CD4-positive, alpha-beta memory T cell (primary cell): ENCODE results near the gene HIC1. TPM values are rescaled to one million over a fixed set of nuclear protein-coding genes. Genes with fewer than 3 reads are reported as not detected.
A peak's percentile ranks its signal among the peaks of the same experiment; 100 is the strongest.

ENCODE experiments used
- CTCF ChIA-PET: fragments of 350-600 bp; sonication (Branson Sonifier 250); formaldehyde crosslinking; loops from one replicate; lab custom pipeline; 2021; ENCODE audit warnings: inconsistent platforms; ENCODE audit not compliant: partially characterized antibody; lab: Charles Lee
- POLR2A ChIA-PET: fragments of 350-600 bp; sonication (Branson Sonifier 250); formaldehyde crosslinking; loops from one replicate; lab custom pipeline; 2021; ENCODE audit not compliant: partially characterized antibody; lab: Charles Lee
- DNase-seq, 5 donors: peaks; one replicate each; pipeline versions ENCODE4 v3.0.0 to v3.0.0-alpha.2; 2020 to 2022; ENCODE audit warnings: mixed read lengths in 1 of 5
- H3K27ac ChIP-seq: one replicate; pipeline ENCODE4 v1.7.0; 2013; ENCODE audit warnings: low read depth, low read length
- H3K27me3 ChIP-seq: 2 replicates; pipeline ENCODE4 v1.7.0; 2013; ENCODE audit warnings: mild to moderate bottlenecking, low read length, moderate library complexity; ENCODE audit not compliant: insufficient read depth
- H3K36me3 ChIP-seq: 2 replicates; pipeline ENCODE4 v1.7.0; 2013; ENCODE audit warnings: mild to moderate bottlenecking, low read length, moderate library complexity; ENCODE audit not compliant: insufficient read depth
- H3K4me1 ChIP-seq: 2 replicates; pipeline ENCODE4 v1.7.0; 2013; ENCODE audit warnings: mild to moderate bottlenecking, low read length, moderate library complexity; ENCODE audit not compliant: insufficient read depth
- H3K4me3 ChIP-seq, 2 donors: one replicate each; pipeline ENCODE4 v1.7.0; 2013; ENCODE audit warnings: low read length in 2 of 2, mild to moderate bottlenecking in 1 of 2
- H3K9me3 ChIP-seq, 2 donors: one replicate each; pipeline ENCODE4 v1.7.0; 2013; ENCODE audit warnings: low read length in 2 of 2, control low read depth in 1 of 2; ENCODE audit not compliant: control insufficient read depth in 1 of 2
- H3K27ac Mint-ChIP-seq, 7 donors: one replicate each; pipeline ENCODE4 v1.8.0; 2020 to 2021; ENCODE audit warnings: mixed read lengths in 7 of 7, mild to moderate bottlenecking in 6 of 7, inconsistent platforms in 3 of 7, moderate library complexity in 3 of 7
- H3K27me3 Mint-ChIP-seq, 2 donors: one replicate each; pipeline ENCODE4 v1.8.0; 2020 to 2021; ENCODE audit warnings: mixed read lengths in 2 of 2
- H3K36me3 Mint-ChIP-seq, 2 donors: one replicate each; pipeline ENCODE4 v1.8.0; 2020 to 2021; ENCODE audit warnings: mixed read lengths in 2 of 2, inconsistent platforms in 1 of 2, mild to moderate bottlenecking in 1 of 2
- H3K4me1 Mint-ChIP-seq, 4 donors: one replicate each; pipeline ENCODE4 v1.8.0; 2020 to 2021; ENCODE audit warnings: mixed read lengths in 4 of 4, mild to moderate bottlenecking in 1 of 4
- H3K4me3 Mint-ChIP-seq, 8 donors: one replicate each; pipeline ENCODE4 v1.8.0; 2020 to 2021; ENCODE audit warnings: mixed read lengths in 8 of 8, mild to moderate bottlenecking in 7 of 8, moderate library complexity in 6 of 8, inconsistent platforms in 3 of 8
- H3K9me3 Mint-ChIP-seq, 8 donors: one replicate each; pipeline ENCODE4 v1.8.0; 2020 to 2021; ENCODE audit warnings: mixed read lengths in 8 of 8, mild to moderate bottlenecking in 5 of 8, inconsistent platforms in 3 of 8, moderate library complexity in 1 of 8
- intact Hi-C: fragments of 100-400 bp; cut with micrococcal nuclease; formaldehyde crosslinking; loops from one replicate; pipeline ENCODE4 v1.15.1; 2023
- polyA plus RNA-seq, 2 donors: library from polyadenylated mRNA; unstranded; fragments of 300-500 nt; fragmentation: Illumina TruSeq; gene quantifications; one replicate each; pipeline ENCODE4 v1.2.3, GENCODE V29; 2021
- total RNA-seq, 2 experiments: library from RNA; stranded (reverse); gene quantifications; one replicate each; pipeline ENCODE4 v1.2.3, GENCODE V29; 2021

HIC1 gene
- total and polyA plus RNA-seq, 4 experiments from 2014 or later = 0.39 to 5.2 (median 3.3) TPM

DNA sequence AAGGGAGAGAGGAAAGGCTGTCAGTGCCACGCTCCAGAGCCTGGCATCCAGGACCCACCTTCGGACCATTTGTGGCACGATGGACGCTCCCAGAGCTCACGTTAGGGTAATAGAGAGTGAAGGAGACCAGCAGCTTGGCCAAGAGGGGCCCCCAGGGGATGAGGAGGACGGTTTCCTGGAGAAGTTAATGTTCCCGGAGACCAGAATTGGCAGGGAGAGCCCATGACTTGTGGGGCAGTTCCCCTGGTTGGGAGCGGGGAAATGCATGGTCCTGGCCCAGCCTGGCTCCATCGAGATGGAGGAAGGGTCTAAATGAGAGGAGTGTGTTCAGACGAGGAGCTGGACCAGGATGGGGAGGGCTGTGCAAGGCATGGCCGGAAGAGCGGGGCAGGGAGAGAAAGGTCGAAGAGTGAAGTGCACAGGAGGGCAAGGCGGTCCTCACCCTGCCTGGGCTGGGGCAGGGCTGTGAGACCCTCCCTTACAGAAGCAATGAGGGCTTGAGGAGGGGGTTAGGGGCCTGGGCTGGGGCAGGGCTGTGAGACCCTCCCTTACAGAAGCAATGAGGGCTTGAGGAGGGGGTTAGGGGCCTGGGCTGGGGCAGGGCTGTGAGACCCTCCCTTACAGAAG lies 2.9 kb upstream of the HIC1 start:
- Mint-ChIP-seq H3K27ac (peak overlapping the region; percentile 65 to 88 (median 80)), H3K9me3 (no peaks in the 10 kb centered on the region), H3K36me3 (peaks cover 0 to 4% of the 10 kb centered on the region in 2 donors), H3K27me3 (no peaks in the 10 kb centered on the region), H3K4me1 (peaks cover 11 to 39% (median 24%) of the 10 kb centered on the region in 4 donors), H3K4me3 (peak overlapping the region in 7 of 8 donors; percentile 48 to 80 (median 60))
- H3K4me3 ChIP-seq = no peak overlapping the region
- CTCF ChIA-PET = interaction anchor here (1.3 to 2.0 kb wide), 4 partner anchors 193 to 231 kb away, joined by 3 to 7 read pairs (median 4); no protein-coding TSS in a partner anchor
- no peak for DNase-seq
- POLR2A ChIA-PET = interaction anchor here (0.6 to 1.6 kb wide), 6 partner anchors 10 to 335 kb away, joined by 3 to 5 read pairs (median 4); partner anchors contain the start of genes OVCA2 and RTN4RL1
- H3K27ac ChIP-seq = no peak overlapping the region
- H3K9me3 ChIP-seq = no peaks in the 10 kb centered on the region
- peaks cover 41% of the 10 kb centered on the region for H3K4me1 ChIP-seq
- intact Hi-C loops = no loop called here
- no peaks in the 10 kb centered on the region for H3K27me3 ChIP-seq
- no peaks in the 10 kb centered on the region for H3K36me3 ChIP-seq

DNA sequence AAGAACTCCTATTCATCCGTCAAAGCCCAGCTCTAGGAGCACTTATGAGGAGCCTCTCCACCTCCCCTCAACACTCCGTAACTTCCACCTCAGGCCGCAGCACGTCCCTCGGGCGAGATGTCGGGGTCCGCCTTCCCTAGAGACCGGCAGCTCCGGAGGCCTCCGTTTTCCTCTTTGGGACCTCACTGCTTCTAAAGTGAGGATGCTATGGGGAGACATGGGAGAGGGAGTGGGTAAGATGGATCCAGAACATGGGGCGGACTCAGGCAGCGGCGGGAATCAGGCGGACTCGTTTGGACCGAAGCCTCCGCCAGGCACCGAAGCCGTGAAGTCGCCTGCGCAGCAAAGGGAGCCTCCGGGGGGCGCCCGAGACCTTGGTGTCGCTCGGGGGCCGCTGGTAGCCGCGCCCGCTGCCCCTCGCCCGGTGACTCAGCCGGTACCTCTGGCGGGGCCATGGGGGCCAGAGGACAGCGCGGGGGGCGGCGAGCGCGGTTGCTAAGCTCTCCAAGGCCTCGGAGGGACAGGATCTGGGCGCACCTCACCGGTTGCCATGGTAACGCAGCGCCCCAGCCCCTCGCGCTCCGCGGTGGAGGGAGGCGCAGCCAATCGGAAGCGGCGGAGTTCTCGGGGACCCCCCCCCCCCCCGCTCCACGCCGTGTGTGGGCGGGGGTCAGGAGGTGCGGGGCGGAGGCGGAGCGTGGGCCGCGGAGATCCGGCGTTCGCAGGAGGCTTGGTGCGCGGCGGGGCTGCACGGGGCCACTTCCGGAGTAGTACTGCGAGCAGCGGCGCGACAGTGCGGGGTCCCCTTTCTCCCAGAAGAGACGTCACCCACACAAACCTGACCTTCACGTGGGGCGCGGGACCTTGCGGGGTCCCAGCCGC lies 1.3 kb upstream of the HIC1 start:
- Mint-ChIP-seq H3K27me3 (no peaks in the 10 kb centered on the region), H3K4me3 (peak overlapping the region; percentile 79 to 91 (median 83)), H3K4me1 (peaks cover 13 to 38% (median 22%) of the 10 kb centered on the region in 4 donors), H3K27ac (peak overlapping the region; percentile 87 to 96 (median 92)), H3K36me3 (peaks cover 0 to 4% of the 10 kb centered on the region in 2 donors), H3K9me3 (no peaks in the 10 kb centered on the region)
- H3K4me3 ChIP-seq = peak overlapping the region; percentile 47 to 63
- no peaks in the 10 kb centered on the region for H3K36me3 ChIP-seq
- no peaks in the 10 kb centered on the region for H3K9me3 ChIP-seq
- H3K27me3 ChIP-seq = no peaks in the 10 kb centered on the region
- intact Hi-C loops = loop anchor here (1.0 to 2.0 kb wide), 5 partner anchors 191 to 348 kb away; partner anchors contain the start of genes MNT, SGSM2, SMG6 and SRR
- POLR2A ChIA-PET = interaction anchor here (0.7 to 6.8 kb wide), 15 partner anchors 12 to 370 kb away, joined by 3 to 75 read pairs (median 6); partner anchors contain the start of genes OVCA2, SMG6, SRR and TSR1
- CTCF ChIA-PET = interaction anchor here (0.5 to 8.6 kb wide), 29 partner anchors 7 to 405 kb away, joined by 3 to 192 read pairs (median 6); no protein-coding TSS in a partner anchor
- H3K4me1 ChIP-seq = peaks cover 39% of the 10 kb centered on the region
- peak overlapping the region; percentile 71 for H3K27ac ChIP-seq
- peak; percentile 78 to 85 (median 82) for DNase-seq

DNA sequence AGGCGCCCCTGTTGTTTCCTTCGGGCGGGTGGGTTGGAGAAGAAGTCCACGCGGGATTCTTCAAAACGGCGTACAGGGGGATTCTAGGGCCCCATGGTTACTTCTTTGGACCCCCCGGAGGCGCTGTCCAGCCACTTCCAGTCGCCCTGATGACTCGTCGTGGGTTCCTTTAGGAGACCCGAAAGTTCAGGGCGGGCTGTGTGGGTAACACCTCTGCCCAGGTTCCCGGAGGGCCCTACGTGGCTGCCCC lies 716 bp upstream of the HIC1 start:
- H3K4me3 Mint-ChIP-seq = peak overlapping the region; percentile 79 to 91 (median 83)
- peaks cover 13 to 32% (median 19%) of the 10 kb centered on the region in 4 donors for H3K4me1 Mint-ChIP-seq
- H3K27ac ChIP-seq = peak overlapping the region; percentile 71
- H3K4me1 ChIP-seq = peaks cover 33% of the 10 kb centered on the region
- no peaks in the 10 kb centered on the region for H3K36me3 ChIP-seq
- H3K27me3 ChIP-seq = no peaks in the 10 kb centered on the region
- H3K9me3 Mint-ChIP-seq = no peaks in the 10 kb centered on the region
- H3K4me3 ChIP-seq = peak overlapping the region; percentile 47 to 63
- no peaks in the 10 kb centered on the region for H3K27me3 Mint-ChIP-seq
- ChIA-PET POLR2A (interaction anchor here (0.7 to 6.8 kb wide), 16 partner anchors 13 to 282 kb away, joined by 3 to 75 read pairs (median 14); partner anchors contain the start of genes SMG6, SRR and TSR1), CTCF (interaction anchor here (0.5 to 8.6 kb wide), 38 partner anchors 8 to 405 kb away, joined by 3 to 192 read pairs (median 5); partner anchors contain the start of genes SMG6 and SRR)
- DNase-seq = no peak
- H3K27ac Mint-ChIP-seq = peak overlapping the region; percentile 87 to 96 (median 92)
- intact Hi-C loops = loop anchor here (1.0 to 2.0 kb wide), 5 partner anchors 190 to 347 kb away; partner anchors contain the start of genes MNT, SGSM2, SMG6 and SRR
- peaks cover 0 to 4% of the 10 kb centered on the region in 2 donors for H3K36me3 Mint-ChIP-seq
- no peaks in the 10 kb centered on the region for H3K9me3 ChIP-seq

DNA sequence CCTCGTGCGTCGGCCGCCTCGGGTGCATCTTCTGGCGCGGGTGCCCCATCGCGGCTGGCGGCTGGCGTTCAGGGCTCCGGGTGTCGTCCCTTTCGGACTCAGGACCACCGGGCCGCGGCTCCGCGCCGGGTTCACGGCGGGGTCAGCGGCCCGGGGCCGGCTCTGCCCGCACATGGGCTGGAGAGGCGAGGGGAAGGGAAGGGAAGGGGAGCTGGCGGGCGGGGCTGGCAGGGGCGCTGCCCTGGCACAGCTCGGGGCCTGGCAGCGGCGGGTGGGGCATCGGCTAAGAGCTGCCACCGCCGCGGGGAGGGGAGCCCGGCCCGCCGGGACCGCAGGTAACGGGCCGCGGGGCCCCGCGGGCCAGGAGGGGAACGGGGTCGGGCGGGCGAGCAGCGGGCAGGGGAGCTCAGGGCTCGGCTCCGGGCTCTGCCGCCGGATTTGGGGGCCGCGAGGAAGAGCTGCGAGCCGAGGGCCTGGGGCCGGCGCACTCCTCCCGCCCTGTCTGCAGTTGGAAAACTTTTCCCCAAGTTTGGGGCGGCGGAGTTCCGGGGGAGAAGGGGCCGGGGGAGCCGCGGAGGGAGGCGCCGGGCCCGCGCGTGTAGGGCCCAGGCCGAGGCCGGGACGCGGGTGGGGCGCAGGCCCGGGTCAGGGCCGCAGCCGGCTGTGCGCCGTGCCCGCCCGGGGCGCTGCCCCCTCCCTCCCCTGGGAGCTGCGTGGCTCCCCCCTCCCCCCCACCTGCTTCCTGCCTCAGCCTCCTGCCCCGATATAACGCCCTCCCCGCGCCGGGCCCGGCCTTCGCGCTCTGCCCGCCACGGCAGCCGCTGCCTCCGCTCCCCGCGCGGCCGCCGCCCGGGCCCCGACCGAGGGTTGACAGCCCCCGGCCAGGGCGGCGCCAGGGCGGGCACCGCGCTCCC lies 646 bp downstream of the HIC1 start:
- Mint-ChIP-seq H3K4me3 (peak overlapping the region in 1 of 8 donors; percentile 69), H3K27me3 (no peaks in the 10 kb centered on the region), H3K27ac (no peak overlapping the region), H3K9me3 (no peaks in the 10 kb centered on the region), H3K4me1 (peaks cover 13 to 34% (median 23%) of the 10 kb centered on the region in 4 donors), H3K36me3 (peaks cover under 1 to 9% of the 10 kb centered on the region in 2 donors)
- no peaks in the 10 kb centered on the region for H3K36me3 ChIP-seq
- peak overlapping the region in 1 of 2 donors; percentile 63 for H3K4me3 ChIP-seq
- ChIA-PET POLR2A (interaction anchor here (0.6 to 6.8 kb wide), 26 partner anchors 9 to 1056 kb away, joined by 3 to 75 read pairs (median 4); partner anchors contain the start of genes RILP, RTN4RL1, SMG6 and SRR), CTCF (interaction anchor here (0.6 to 8.6 kb wide), 32 partner anchors 9 to 339 kb away, joined by 3 to 192 read pairs (median 6); partner anchors contain the start of genes SMG6, SRR and TSR1)
- intact Hi-C loops = loop anchor here (1.0 to 2.0 kb wide), 2 partner anchors 227 to 281 kb away; partner anchors contain the start of genes SGSM2 and TSR1
- H3K4me1 ChIP-seq = peaks cover 30% of the 10 kb centered on the region
- no peaks in the 10 kb centered on the region for H3K27me3 ChIP-seq
- peak overlapping the region; percentile 71 for H3K27ac ChIP-seq
- peak in 3 of 5 donors; percentile 32 to 44 (median 39) for DNase-seq
- H3K9me3 ChIP-seq = no peaks in the 10 kb centered on the region

DNA sequence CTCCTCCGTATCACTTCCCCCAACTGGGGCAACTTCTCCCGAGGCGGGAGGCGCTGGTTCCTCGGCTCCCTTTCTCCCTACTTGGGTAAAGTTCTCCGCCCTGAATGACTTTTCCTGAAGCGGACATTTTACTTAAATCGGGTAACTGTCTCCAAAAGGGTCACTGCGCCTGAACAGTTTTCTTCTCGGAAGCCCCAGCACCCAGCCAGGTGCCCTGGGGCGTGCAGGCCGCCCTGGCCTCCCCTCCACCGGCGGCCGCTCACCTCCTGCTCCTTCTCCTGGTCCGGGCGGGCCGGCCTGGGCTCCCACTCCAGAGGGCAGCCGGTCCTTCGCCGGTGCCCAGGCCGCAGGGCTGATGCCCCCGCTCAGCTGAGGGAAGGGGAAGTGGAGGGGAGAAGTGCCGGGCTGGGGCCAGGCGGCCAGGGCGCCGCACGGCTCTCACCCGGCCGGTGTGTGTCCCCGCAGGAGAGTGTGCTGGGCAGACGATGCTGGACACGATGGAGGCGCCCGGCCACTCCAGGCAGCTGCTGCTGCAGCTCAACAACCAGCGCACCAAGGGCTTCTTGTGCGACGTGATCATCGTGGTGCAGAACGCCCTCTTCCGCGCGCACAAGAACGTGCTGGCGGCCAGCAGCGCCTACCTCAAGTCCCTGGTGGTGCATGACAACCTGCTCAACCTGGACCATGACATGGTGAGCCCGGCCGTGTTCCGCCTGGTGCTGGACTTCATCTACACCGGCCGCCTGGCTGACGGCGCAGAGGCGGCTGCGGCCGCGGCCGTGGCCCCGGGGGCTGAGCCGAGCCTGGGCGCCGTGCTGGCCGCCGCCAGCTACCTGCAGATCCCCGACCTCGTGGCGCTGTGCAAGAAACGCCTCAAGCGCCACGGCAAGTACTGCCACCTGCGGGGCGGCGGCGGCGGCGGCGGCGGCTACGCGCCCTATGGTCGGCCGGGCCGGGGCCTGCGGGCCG lies 1.6 kb downstream of the HIC1 start:
- Histone ChIP-seq H3K4me1 (peaks cover 27% of the 10 kb centered on the region), H3K9me3 (no peaks in the 10 kb centered on the region), H3K36me3 (no peaks in the 10 kb centered on the region), H3K27ac (no peak overlapping the region), H3K4me3 (peak overlapping the region in 1 of 2 donors; percentile 51), H3K27me3 (no peaks in the 10 kb centered on the region)
- Mint-ChIP-seq H3K9me3 (no peaks in the 10 kb centered on the region), H3K27me3 (no peaks in the 10 kb centered on the region), H3K4me3 (peak overlapping the region; percentile 67 to 84 (median 76)), H3K27ac (peak overlapping the region in 4 of 7 donors; percentile 23 to 86 (median 80)), H3K4me1 (peaks cover 13 to 34% (median 23%) of the 10 kb centered on the region in 4 donors), H3K36me3 (peaks cover 5 to 12% of the 10 kb centered on the region in 2 donors)
- DNase-seq = peak; percentile 63 to 72 (median 68)
- POLR2A ChIA-PET = interaction anchor here (0.7 to 6.8 kb wide), 22 partner anchors 8 to 407 kb away, joined by 3 to 75 read pairs (median 8); partner anchors contain the start of genes OVCA2, RILP, RTN4RL1 and SMG6
- CTCF ChIA-PET = interaction anchor here (0.8 to 8.6 kb wide), 22 partner anchors 9 to 297 kb away, joined by 3 to 192 read pairs (median 5); partner anchors contain the start of genes SMG6 and SRR
- intact Hi-C loops = no loop called here
